AG08396 (cell line): Measurements from ENCODE around the gene PXMP4.
"Not testable (repeated sequence)": the region's sequence is repeated elsewhere in the genome, so short reads cannot be mapped to it uniquely, and the experiment has no call there.

Experiments used
- DNase-seq: peaks from one replicate; pipeline ENCODE4 v3.0.0; 2012; ENCODE audit warnings: low spot score, mixed read lengths

The PXMP4 gene

GRCh38 chr20:33719989-33720709 lies at the start of gene PXMP4:
Gene PXMP4, minus strand, starts transcription at chr20:33720310. Its CDS starts 103 bp downstream, at chr20:33720207.
- peak; percentile 98 for DNase-seq

GRCh38 chr20:33769043-33769442 lies 48.9 kb upstream of the PXMP4 start:
- DNase-seq = no peak

GRCh38 chr20:33767777-33768138 lies 47.6 kb upstream of the PXMP4 start:
- DNase-seq = no peak

- no peak for DNase-seq
Measured at GRCh38 chr20:33766686-33767085, 46.6 kb upstream of the PXMP4 start.

- no peak for DNase-seq
Measured at GRCh38 chr20:33765592-33765991, 45.5 kb upstream of the PXMP4 start.

GRCh38 chr20:33765099-33765498 lies 45.0 kb upstream of the PXMP4 start:
- DNase-seq = no peak

- DNase-seq = no peak
Measured at GRCh38 chr20:33761698-33762250, 41.7 kb upstream of the PXMP4 start.

- no peak for DNase-seq
Measured at GRCh38 chr20:33757458-33757857, 37.3 kb upstream of the PXMP4 start.

GRCh38 chr20:33757046-33757445 lies 36.9 kb upstream of the PXMP4 start:
- DNase-seq = no peak

- DNase-seq = not testable (repeated sequence)
Measured at GRCh38 chr20:33755936-33756490, 35.9 kb upstream of the PXMP4 start.

GRCh38 chr20:33753763-33754162 lies 33.7 kb upstream of the PXMP4 start:
- DNase-seq = peak; percentile 52

GRCh38 chr20:33753143-33753542 lies 33.0 kb upstream of the PXMP4 start:
- no peak for DNase-seq

- no peak for DNase-seq
Measured at GRCh38 chr20:33751775-33752174, 31.7 kb upstream of the PXMP4 start.

GRCh38 chr20:33746325-33746998 lies 26.4 kb upstream of the PXMP4 start:
- no peak for DNase-seq

GRCh38 chr20:33744773-33745385 lies 24.8 kb upstream of the PXMP4 start:
- no peak for DNase-seq

- DNase-seq = no peak
Measured at GRCh38 chr20:33744181-33744580, 24.1 kb upstream of the PXMP4 start.

GRCh38 chr20:33740189-33740588 lies 20.1 kb upstream of the PXMP4 start:
- DNase-seq = no peak

GRCh38 chr20:33739493-33739892 lies 19.4 kb upstream of the PXMP4 start:
- DNase-seq = no peak

GRCh38 chr20:33736962-33737361 lies 16.9 kb upstream of the PXMP4 start:
- no peak for DNase-seq

GRCh38 chr20:33733654-33734576 lies 13.8 kb upstream of the PXMP4 start:
- peak; percentile 75 for DNase-seq

- DNase-seq = no peak
Measured at GRCh38 chr20:33732166-33732970, 12.3 kb upstream of the PXMP4 start.
